SK-N-SH treated with all-trans-retinoic acid at 6 μM for 48 hours (cell line): ENCODE results near the gene RSPRY1.

Experiments
- ATAC-seq: fragments of 200-7000 bp; cut with Tn5 transposase; 3 replicates; pipeline ENCODE4 v1.9.1; 2020; ENCODE audit warnings: mild to moderate bottlenecking, moderate library complexity
- ARNTL ChIP-seq: fragments of 450-650 bp; formaldehyde crosslinking; IDR thresholded peaks from 2 replicates; pipeline ENCODE4 v1.5.0; 2020; ENCODE audit warnings: low read depth, mild to moderate bottlenecking, moderate library complexity, borderline replicate concordance
- BACH2 ChIP-seq: fragments of 250-450 bp; sonication (Bioruptor Pico); IDR thresholded peaks from 2 replicates; pipeline ENCODE4 v1.9.0; 2021; ENCODE audit warnings: mild to moderate bottlenecking, borderline replicate concordance
- CSDC2 ChIP-seq: fragments of 250-450 bp; sonication (Bioruptor Pico); IDR thresholded peaks from 2 replicates; pipeline ENCODE4 v1.5.0; 2020; ENCODE audit warnings: mild to moderate bottlenecking, moderate library complexity
- OSR1 ChIP-seq: fragments of 250-450 bp; sonication (Bioruptor Pico); IDR thresholded peaks from 2 replicates; pipeline ENCODE4 v1.8.0; 2022; ENCODE audit warnings: moderate library complexity, mild to moderate bottlenecking, inconsistent platforms
- RARB ChIP-seq: fragments of 250-450 bp; sonication (Bioruptor Pico); IDR thresholded peaks from 2 replicates; pipeline ENCODE4 v1.8.0; 2021; ENCODE audit warnings: mild to moderate bottlenecking, moderate library complexity
- TCF4 ChIP-seq: fragments of 250-450 bp; sonication (Bioruptor Pico); IDR thresholded peaks from 2 replicates; pipeline ENCODE4 v1.8.0; 2021; ENCODE audit warnings: mild to moderate bottlenecking, moderate library complexity, borderline replicate concordance
- TOX ChIP-seq: fragments of 250-450 bp; sonication (Bioruptor Pico); IDR thresholded peaks from 2 replicates; pipeline ENCODE4 v1.8.0; 2021; ENCODE audit warnings: mild to moderate bottlenecking, moderate library complexity, borderline replicate concordance
- ZC3H10 ChIP-seq: fragments of 250-450 bp; sonication (Bioruptor Pico); IDR thresholded peaks from 2 replicates; pipeline ENCODE4 v1.5.1; 2021; ENCODE audit warnings: mild to moderate bottlenecking, moderate library complexity
- ZFP3 ChIP-seq: fragments of 250-450 bp; sonication (Bioruptor Pico); IDR thresholded peaks from 2 replicates; pipeline ENCODE4 v1.5.0; 2020; ENCODE audit warnings: mild to moderate bottlenecking, moderate library complexity
- ZFP30 ChIP-seq: fragments of 450-650 bp; formaldehyde crosslinking; IDR thresholded peaks from 2 replicates; pipeline ENCODE4 v1.5.0; 2022; ENCODE audit warnings: mild to moderate bottlenecking, moderate library complexity
- ZNF565 ChIP-seq: fragments of 450-650 bp; formaldehyde crosslinking; conservative IDR thresholded peaks from 2 replicates; pipeline ENCODE4 v1.5.0; 2020; ENCODE audit warnings: low read depth, mild to moderate bottlenecking, moderate library complexity
- ZNF70 ChIP-seq: fragments of 450-650 bp; formaldehyde crosslinking; IDR thresholded peaks from 2 replicates; pipeline ENCODE4 v1.5.0; 2020; ENCODE audit warnings: mild to moderate bottlenecking, moderate library complexity
- TF ChIP-seq, protein P1 (sequence below): fragments of 250-450 bp; sonication (Bioruptor Pico); IDR thresholded peaks from 2 replicates; pipeline ENCODE4 v1.8.0; 2021; ENCODE audit warnings: low read depth, mild to moderate bottlenecking, moderate library complexity, borderline replicate concordance
- TF ChIP-seq, protein P2 (sequence below): fragments of 250-450 bp; sonication (Bioruptor Pico); IDR thresholded peaks from 2 replicates; pipeline ENCODE4 v1.8.0; 2020; ENCODE audit warnings: mild to moderate bottlenecking, moderate library complexity, borderline replicate concordance
- TF ChIP-seq, protein P3 (sequence below): fragments of 250-450 bp; sonication (Bioruptor Pico); IDR thresholded peaks from 2 replicates; pipeline ENCODE4 v1.5.0; 2020; ENCODE audit warnings: mild to moderate bottlenecking, moderate library complexity
- TF ChIP-seq, protein P4 (sequence below): fragments of 250-450 bp; sonication (Bioruptor Pico); IDR thresholded peaks from 2 replicates; pipeline ENCODE4 v1.5.1; 2020; ENCODE audit warnings: low read depth, mild to moderate bottlenecking, moderate library complexity
- TF ChIP-seq, protein P5 (sequence below): fragments of 250-450 bp; sonication (Bioruptor Pico); IDR thresholded peaks from 2 replicates; pipeline ENCODE4 v1.5.1; 2021; ENCODE audit warnings: mild to moderate bottlenecking, moderate library complexity

The RSPRY1 gene

DNA sequence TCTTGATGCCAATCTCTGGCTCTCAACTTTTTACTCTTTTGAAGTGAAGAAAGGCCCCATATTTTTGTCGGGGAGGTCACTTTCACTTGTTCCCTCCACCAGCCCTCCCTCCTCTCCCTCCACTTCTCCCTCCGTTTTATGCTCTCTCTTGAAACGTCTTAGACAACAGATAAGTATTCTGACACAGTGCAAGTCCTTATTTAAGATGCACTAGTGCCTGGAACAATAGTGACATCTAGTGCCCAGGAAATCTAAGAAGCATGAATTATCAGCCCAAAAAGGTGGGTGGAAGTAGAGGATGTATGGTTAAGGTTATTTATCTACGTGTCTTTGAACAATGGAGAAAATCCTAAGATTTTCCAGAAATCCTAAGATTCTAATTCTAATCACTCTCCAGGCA, 18.2 kb upstream of the RSPRY1 start (continued):
- TF ChIP-seq ZNF70 (CRISPR knock-in tag) = no peak

DNA sequence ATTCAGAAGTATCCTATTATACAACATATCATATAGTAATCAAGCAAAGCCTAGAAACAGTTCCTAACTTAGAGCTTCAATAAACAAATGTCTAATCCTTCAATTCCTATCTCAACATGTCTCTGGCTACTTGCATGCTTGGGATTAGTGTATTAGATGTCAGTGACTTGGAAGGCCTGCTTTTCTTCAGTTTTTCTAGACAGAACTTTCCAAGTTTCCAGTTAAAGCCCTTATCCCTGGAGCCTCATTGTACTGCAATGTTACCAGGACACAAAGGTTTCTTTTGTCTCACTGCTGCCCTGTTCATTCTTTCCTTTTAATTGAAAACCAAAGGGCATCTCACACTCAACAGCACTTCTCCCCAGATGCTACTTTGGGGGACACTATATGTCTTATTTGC, 16.8 kb upstream of the RSPRY1 start:
- TF ChIP-seq, protein P1, sequence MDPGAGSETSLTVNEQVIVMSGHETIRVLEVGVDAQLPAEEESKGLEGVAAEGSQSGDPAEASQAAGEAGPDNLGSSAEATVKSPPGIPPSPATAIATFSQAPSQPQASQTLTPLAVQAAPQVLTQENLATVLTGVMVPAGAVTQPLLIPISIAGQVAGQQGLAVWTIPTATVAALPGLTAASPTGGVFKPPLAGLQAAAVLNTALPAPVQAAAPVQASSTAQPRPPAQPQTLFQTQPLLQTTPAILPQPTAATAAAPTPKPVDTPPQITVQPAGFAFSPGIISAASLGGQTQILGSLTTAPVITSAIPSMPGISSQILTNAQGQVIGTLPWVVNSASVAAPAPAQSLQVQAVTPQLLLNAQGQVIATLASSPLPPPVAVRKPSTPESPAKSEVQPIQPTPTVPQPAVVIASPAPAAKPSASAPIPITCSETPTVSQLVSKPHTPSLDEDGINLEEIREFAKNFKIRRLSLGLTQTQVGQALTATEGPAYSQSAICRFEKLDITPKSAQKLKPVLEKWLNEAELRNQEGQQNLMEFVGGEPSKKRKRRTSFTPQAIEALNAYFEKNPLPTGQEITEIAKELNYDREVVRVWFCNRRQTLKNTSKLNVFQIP = no peak
- TF ChIP-seq ZFP3 (CRISPR knock-in tag) (no peak), TCF4 (CRISPR knock-in tag) (no peak), TOX (CRISPR knock-in tag) (no peak), ZC3H10 (CRISPR knock-in tag) (no peak), BACH2 (CRISPR knock-in tag) (no peak), ARNTL (CRISPR knock-in tag) (no peak), CSDC2 (no peak)
- TF ChIP-seq, protein P2, sequence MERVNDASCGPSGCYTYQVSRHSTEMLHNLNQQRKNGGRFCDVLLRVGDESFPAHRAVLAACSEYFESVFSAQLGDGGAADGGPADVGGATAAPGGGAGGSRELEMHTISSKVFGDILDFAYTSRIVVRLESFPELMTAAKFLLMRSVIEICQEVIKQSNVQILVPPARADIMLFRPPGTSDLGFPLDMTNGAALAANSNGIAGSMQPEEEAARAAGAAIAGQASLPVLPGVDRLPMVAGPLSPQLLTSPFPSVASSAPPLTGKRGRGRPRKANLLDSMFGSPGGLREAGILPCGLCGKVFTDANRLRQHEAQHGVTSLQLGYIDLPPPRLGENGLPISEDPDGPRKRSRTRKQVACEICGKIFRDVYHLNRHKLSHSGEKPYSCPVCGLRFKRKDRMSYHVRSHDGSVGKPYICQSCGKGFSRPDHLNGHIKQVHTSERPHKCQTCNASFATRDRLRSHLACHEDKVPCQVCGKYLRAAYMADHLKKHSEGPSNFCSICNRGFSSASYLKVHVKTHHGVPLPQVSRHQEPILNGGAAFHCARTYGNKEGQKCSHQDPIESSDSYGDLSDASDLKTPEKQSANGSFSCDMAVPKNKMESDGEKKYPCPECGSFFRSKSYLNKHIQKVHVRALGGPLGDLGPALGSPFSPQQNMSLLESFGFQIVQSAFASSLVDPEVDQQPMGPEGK (CRISPR knock-in tag) = no peak
- TF ChIP-seq, protein P3, sequence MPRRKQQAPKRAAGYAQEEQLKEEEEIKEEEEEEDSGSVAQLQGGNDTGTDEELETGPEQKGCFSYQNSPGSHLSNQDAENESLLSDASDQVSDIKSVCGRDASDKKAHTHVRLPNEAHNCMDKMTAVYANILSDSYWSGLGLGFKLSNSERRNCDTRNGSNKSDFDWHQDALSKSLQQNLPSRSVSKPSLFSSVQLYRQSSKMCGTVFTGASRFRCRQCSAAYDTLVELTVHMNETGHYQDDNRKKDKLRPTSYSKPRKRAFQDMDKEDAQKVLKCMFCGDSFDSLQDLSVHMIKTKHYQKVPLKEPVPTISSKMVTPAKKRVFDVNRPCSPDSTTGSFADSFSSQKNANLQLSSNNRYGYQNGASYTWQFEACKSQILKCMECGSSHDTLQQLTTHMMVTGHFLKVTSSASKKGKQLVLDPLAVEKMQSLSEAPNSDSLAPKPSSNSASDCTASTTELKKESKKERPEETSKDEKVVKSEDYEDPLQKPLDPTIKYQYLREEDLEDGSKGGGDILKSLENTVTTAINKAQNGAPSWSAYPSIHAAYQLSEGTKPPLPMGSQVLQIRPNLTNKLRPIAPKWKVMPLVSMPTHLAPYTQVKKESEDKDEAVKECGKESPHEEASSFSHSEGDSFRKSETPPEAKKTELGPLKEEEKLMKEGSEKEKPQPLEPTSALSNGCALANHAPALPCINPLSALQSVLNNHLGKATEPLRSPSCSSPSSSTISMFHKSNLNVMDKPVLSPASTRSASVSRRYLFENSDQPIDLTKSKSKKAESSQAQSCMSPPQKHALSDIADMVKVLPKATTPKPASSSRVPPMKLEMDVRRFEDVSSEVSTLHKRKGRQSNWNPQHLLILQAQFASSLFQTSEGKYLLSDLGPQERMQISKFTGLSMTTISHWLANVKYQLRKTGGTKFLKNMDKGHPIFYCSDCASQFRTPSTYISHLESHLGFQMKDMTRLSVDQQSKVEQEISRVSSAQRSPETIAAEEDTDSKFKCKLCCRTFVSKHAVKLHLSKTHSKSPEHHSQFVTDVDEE = no peak
- ATAC-seq = no peak

DNA sequence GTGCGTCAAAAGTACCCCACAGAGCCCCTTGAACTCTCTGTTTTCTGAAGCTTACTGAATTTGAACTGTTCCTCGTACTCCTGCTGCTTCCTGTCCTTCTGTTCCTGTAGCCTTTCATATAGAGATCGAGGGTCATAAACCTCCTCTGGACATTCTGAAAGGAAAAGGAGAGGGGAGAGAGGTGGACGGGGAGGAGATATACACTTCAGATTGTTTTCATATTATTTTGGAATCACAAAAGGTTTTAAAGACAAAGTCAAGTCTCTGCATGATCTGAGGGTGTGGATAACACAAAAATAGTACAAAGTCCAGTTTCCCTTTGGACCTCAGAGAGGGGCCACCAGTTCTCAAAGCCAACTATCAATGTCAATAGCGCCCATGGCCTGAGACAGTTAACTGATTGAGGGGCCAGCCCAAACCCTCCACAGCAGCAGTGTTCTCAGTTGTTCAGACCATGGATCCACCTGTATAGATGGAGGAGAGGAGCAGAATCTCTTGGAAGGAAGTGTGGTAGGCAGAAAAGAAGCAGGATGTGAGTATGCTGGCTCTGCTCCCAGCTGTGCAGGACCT, 13.3 kb upstream of the RSPRY1 start:
- ATAC-seq = no peak
- TF ChIP-seq BACH2 (CRISPR knock-in tag) = no peak
- TF ChIP-seq RARB (CRISPR knock-in tag) = no peak
- no peak for TF ChIP-seq ZNF565 (CRISPR knock-in tag)
- no peak for TF ChIP-seq ZFP3 (CRISPR knock-in tag)
- no peak for TF ChIP-seq ZFP30 (CRISPR knock-in tag)
- TF ChIP-seq, protein P4, sequence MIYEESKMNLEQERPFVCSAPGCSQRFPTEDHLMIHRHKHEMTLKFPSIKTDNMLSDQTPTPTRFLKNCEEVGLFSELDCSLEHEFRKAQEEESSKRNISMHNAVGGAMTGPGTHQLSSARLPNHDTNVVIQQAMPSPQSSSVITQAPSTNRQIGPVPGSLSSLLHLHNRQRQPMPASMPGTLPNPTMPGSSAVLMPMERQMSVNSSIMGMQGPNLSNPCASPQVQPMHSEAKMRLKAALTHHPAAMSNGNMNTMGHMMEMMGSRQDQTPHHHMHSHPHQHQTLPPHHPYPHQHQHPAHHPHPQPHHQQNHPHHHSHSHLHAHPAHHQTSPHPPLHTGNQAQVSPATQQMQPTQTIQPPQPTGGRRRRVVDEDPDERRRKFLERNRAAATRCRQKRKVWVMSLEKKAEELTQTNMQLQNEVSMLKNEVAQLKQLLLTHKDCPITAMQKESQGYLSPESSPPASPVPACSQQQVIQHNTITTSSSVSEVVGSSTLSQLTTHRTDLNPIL (CRISPR knock-in tag) = no peak
- no peak for TF ChIP-seq OSR1 (CRISPR knock-in tag)
- TF ChIP-seq, protein P2 (CRISPR knock-in tag) = no peak
- TF ChIP-seq ARNTL (CRISPR knock-in tag) = no peak
- no peak for TF ChIP-seq ZNF70 (CRISPR knock-in tag)
- TF ChIP-seq, protein P5, sequence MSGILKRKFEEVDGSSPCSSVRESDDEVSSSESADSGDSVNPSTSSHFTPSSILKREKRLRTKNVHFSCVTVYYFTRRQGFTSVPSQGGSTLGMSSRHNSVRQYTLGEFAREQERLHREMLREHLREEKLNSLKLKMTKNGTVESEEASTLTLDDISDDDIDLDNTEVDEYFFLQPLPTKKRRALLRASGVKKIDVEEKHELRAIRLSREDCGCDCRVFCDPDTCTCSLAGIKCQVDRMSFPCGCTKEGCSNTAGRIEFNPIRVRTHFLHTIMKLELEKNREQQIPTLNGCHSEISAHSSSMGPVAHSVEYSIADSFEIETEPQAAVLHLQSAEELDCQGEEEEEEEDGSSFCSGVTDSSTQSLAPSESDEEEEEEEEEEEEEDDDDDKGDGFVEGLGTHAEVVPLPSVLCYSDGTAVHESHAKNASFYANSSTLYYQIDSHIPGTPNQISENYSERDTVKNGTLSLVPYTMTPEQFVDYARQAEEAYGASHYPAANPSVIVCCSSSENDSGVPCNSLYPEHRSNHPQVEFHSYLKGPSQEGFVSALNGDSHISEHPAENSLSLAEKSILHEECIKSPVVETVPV (CRISPR knock-in tag) = no peak
- TF ChIP-seq, all 23 proteins: peak for 0
